ENCODE data around the gene COX4I2. TPM values are rescaled to one million over a fixed set of nuclear protein-coding genes. Genes with fewer than 3 reads are reported as not detected.

The COX4I2 gene
- total and polyA plus RNA-seq, 2 donors (not counting 3 experiments of a cell fraction or from before 2014, with no cell fraction given) = not detected

DNA sequence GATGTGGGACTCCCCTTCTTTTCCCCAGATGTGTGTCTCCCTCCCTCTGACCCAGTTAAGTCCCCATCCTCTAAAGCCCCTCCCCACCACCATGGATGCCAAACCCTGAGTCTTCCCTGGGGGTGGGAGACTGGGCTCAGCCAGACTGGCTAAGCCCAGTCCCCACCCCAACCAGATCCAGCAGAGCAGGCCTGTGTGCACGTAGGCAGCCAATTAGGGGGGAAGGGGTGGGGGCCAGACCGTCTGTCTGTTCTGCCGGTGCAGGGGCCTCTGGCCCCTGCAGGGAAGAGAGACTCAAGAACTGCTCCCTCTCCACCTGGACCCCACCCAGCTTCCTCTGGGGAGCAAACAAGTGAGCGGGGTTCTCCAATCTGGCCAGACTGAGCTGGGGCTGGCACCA is 605 bp downstream of the COX4I2 start:
- Histone ChIP-seq H3K27ac (ENCODE audit: insufficient read depth, low read depth, low read length) (no peak overlapping the region), H3K9me1 (replicated peaks; ENCODE audit: control insufficient read depth, extremely low read depth, insufficient read depth, low read length) (no peaks in the 10 kb centered on the region), H3K4me1 (ENCODE audit: control insufficient read depth, extremely low read depth, insufficient read depth, low read length) (no peaks in the 10 kb centered on the region), H4K20me1 (replicated peaks; ENCODE audit: control insufficient read depth, extremely low read depth, insufficient read depth, low read length) (no peaks in the 10 kb centered on the region), H3K79me2 (ENCODE audit: control insufficient read depth, insufficient read depth, low read length) (no peaks in the 10 kb centered on the region), H3K4me3 (replicated peaks in 1 of 3; ENCODE audit: insufficient read depth in 1 of 3, low read depth in 1 of 3, low read length in 3 of 3) (no peak overlapping the region), H3K9me3 (replicated peaks; ENCODE audit: control insufficient read depth, insufficient read depth, low read length) (no peaks in the 10 kb centered on the region), H3K9ac (replicated peaks; ENCODE audit: extremely low read depth, insufficient read depth, low read length) (no peak overlapping the region), H3K36me3 (ENCODE audit: control insufficient read depth in 2 of 2, extremely low read depth in 1 of 2, insufficient read depth in 2 of 2, low read length in 2 of 2) (no peaks in the 10 kb centered on the region), H3K4me2 (ENCODE audit: insufficient read depth, low read length) (no peak overlapping the region), H3K27me3 (ENCODE audit: control insufficient read depth in 2 of 2, insufficient read depth in 2 of 2, low read length in 2 of 2) (peaks cover 5 to 10% of the 10 kb centered on the region in 2 experiments), H2AFZ (ENCODE audit: low read depth, low read length) (no peak overlapping the region)
- no peak for DNase-seq (ENCODE audit: low read depth, low spot score)
- BruUV-seq (replicated peaks) = no TSS peak
- ChIA-PET CTCF (interaction anchor here (0.7 to 4.3 kb wide), 2 partner anchors 13 to 85 kb away, joined by 3 to 38 read pairs; no protein-coding TSS in a partner anchor), POLR2A (no interaction called here)
- no peak for FAIRE-seq
- intact Hi-C loops (cut with micrococcal nuclease) = no loop called here
- TF ChIP-seq, protein P1, sequence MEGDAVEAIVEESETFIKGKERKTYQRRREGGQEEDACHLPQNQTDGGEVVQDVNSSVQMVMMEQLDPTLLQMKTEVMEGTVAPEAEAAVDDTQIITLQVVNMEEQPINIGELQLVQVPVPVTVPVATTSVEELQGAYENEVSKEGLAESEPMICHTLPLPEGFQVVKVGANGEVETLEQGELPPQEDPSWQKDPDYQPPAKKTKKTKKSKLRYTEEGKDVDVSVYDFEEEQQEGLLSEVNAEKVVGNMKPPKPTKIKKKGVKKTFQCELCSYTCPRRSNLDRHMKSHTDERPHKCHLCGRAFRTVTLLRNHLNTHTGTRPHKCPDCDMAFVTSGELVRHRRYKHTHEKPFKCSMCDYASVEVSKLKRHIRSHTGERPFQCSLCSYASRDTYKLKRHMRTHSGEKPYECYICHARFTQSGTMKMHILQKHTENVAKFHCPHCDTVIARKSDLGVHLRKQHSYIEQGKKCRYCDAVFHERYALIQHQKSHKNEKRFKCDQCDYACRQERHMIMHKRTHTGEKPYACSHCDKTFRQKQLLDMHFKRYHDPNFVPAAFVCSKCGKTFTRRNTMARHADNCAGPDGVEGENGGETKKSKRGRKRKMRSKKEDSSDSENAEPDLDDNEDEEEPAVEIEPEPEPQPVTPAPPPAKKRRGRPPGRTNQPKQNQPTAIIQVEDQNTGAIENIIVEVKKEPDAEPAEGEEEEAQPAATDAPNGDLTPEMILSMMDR (IDR thresholded peaks at IDR 0.05; ENCODE audit: extremely low read depth in 1 of 2, insufficient read depth in 1 of 2, low read depth in 1 of 2, low read length in 2 of 2) = no peak
- TF ChIP-seq JUN (IDR thresholded peaks at IDR 0.05; ENCODE audit: borderline replicate concordance, insufficient read depth, insufficient read length, low read depth) (no peak), FOS (IDR thresholded peaks at IDR 0.05; ENCODE audit: borderline replicate concordance, insufficient read depth, low read length) (no peak), POLR2A (IDR thresholded peaks at IDR 0.05; ENCODE audit: low read depth, low read length) (no peak), POLR2AphosphoS5 (IDR thresholded peaks at IDR 0.05; ENCODE audit: insufficient read depth, low read depth, low read length) (no peak), EZH2 (IDR thresholded peaks at IDR 0.05; ENCODE audit: borderline replicate concordance, low read depth, low read length, severe bottlenecking) (no peak), MYC (IDR thresholded peaks at IDR 0.05; ENCODE audit: low read depth, low read length) (no peak), GATA2 (IDR thresholded peaks at IDR 0.05; ENCODE audit: insufficient read depth, insufficient read length, low read depth, low read length) (no peak)
- TF ChIP-seq, protein P2, sequence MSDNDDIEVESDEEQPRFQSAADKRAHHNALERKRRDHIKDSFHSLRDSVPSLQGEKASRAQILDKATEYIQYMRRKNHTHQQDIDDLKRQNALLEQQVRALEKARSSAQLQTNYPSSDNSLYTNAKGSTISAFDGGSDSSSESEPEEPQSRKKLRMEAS (IDR thresholded peaks at IDR 0.05; ENCODE audit: insufficient read depth, insufficient read length) = no peak
- dilution Hi-C loops (cut with MboI; ENCODE audit: extremely low pct_ligation_motif_present, low sequenced_read_pairs) = no loop called here
